K562 (cell line): ENCODE results near the gene CCDC106. TPM values are rescaled to one million over a fixed set of nuclear protein-coding genes. Genes with fewer than 3 reads are reported as not detected.

Experiments
- AFF4 ChIP-seq: sonication (generic); formaldehyde crosslinking; IDR thresholded peaks from 2 replicates; pipeline ENCODE4 v1.8.0; 2023; ENCODE audit warnings: mild to moderate bottlenecking, missing genetic modification reagents
- CBX5 ChIP-seq: IDR thresholded peaks from 2 replicates; pipeline ENCODE4 v1.6.1; 2014; ENCODE audit warnings: low read depth, borderline replicate concordance
- CREB3L1 ChIP-seq: fragments of 450-650 bp; IDR thresholded peaks from 2 replicates; pipeline ENCODE4 v1.6.1; 2014; ENCODE audit warnings: low read depth, mild to moderate bottlenecking, moderate library complexity, borderline replicate concordance
- DNMT1 ChIP-seq: fragments of 450-650 bp; IDR thresholded peaks from 2 replicates; pipeline ENCODE4 v1.6.1; 2016; ENCODE audit warnings: antibody characterized with exemption, mild to moderate bottlenecking
- ILF3 ChIP-seq: fragments of 450-650 bp; IDR thresholded peaks from 2 replicates; pipeline ENCODE4 v1.6.1; 2018; ENCODE audit warnings: antibody characterized with exemption, mild to moderate bottlenecking, moderate library complexity, borderline replicate concordance
- MTA2 ChIP-seq: fragments of 450-650 bp; IDR thresholded peaks from 2 replicates; pipeline ENCODE4 v1.6.1; 2016; ENCODE audit warnings: low read depth
- MYNN ChIP-seq, 2 experiments: sonication (generic); formaldehyde crosslinking in 1 of 2; IDR thresholded peaks; 2 replicates each; pipeline versions ENCODE4 v1.5.0 to v1.6.1; 2016 to 2020; ENCODE audit warnings: antibody characterized with exemption in 1 of 2, missing genetic modification reagents in 1 of 2
- POLR2H ChIP-seq: IDR thresholded peaks from 2 replicates; pipeline ENCODE4 v1.6.1; 2016; ENCODE audit warnings: missing genetic modification characterization, low read depth, mild to moderate bottlenecking, control low read depth, missing compliant biosample characterization, moderate library complexity
- SMAD4 ChIP-seq: fragments of 250-450 bp; sonication (Bioruptor Pico); conservative IDR thresholded peaks from 2 replicates; pipeline ENCODE4 v1.8.0; 2021; ENCODE audit warnings: inconsistent platforms, mild to moderate bottlenecking, moderate library complexity
- ZNF318 ChIP-seq, 2 experiments: fragments of 450-650 bp; IDR thresholded peaks; 2 replicates each; pipeline ENCODE4 v1.6.1; 2016; ENCODE audit warnings: mild to moderate bottlenecking in 2 of 2, borderline replicate concordance in 1 of 2, low read depth in 1 of 2, moderate library complexity in 1 of 2
- ZNF695 ChIP-seq: fragments of 450-650 bp; formaldehyde crosslinking; IDR thresholded peaks from 2 replicates; pipeline ENCODE4 v1.4.0; 2020; ENCODE audit warnings: mild to moderate bottlenecking, moderate library complexity
- polyA plus RNA-seq, 8 experiments: library from polyadenylated mRNA; depleted of rRNA in 4 of 8; stranded (reverse) in 5 of 8; unstranded in 3 of 8; fragments of >200 nt; fragmentation: Nextera tagmentation in 2 of 8; fragmentation: Illumina TruSeq in 1 of 8; extraction: Ambion mirVana in 2 of 8; extraction: Trizol in 1 of 8; gene quantifications; 2 replicates each; pipeline versions ENCODE4 v1.2.1 to v1.2.3, GENCODE V29; 2011 to 2014; ENCODE audit warnings: inconsistent platforms in 1 of 8, missing spikeins in 1 of 8
- total RNA-seq, 7 experiments: library from RNA; depleted of rRNA in 6 of 7; stranded (reverse); fragments of >200 nt in 6 of 7; fragmentation: Illumina TruSeq in 2 of 7; extraction: Trizol in 2 of 7; gene quantifications; 2 replicates each; pipeline versions ENCODE4 v1.2.1 to v1.2.3, GENCODE V29; 2011 to 2021; ENCODE audit warnings: low replicate concordance in 1 of 7

The CCDC106 gene
- total and polyA plus RNA-seq, 9 of the 15 experiments (the other 6 are each of a cell fraction or from before 2014, with no cell fraction given), result 0.10 to 27.5 (median 15.0) TPM; not detected in 1

GRCh38 chr19:55598719-55599467, 49.1 kb upstream of the CCDC106 start (continued):
- TF ChIP-seq AFF4 (CRISPR knock-in tag) (peak; percentile 78; the same call in 1 of the 2 replicates), ZNF695 (CRISPR knock-in tag) (0 out of 2 replicates have a peak, but pooled peaks have one; percentile 34), DNMT1 (no peak), MTA2 (0 out of 2 replicates have a peak, but pooled peaks have one; percentile 11), MYNN (IDR thresholded peaks at IDR 0.05) (no peak), MYNN (CRISPR knock-in tag; IDR thresholded peaks at IDR 0.05) (no peak), ZNF318 (IDR thresholded peaks at IDR 0.05; ENCODE audit: borderline replicate concordance in 1 of 2, low read depth in 1 of 2) (no peak), SMAD4 (CRISPR knock-in tag) (peak; percentile 50; the same call in 1 of the 2 replicates), ILF3 (no peak), CBX5 (no peak), POLR2H (tag) (peak; percentile 80), CREB3L1 (no peak)
